Upper lobe of right lung (tissue), 1 donor: ENCODE results near the gene MITF. TPM values are rescaled to one million over a fixed set of nuclear protein-coding genes. Genes with fewer than 3 reads are reported as not detected.
A peak's percentile ranks its signal among the peaks of the same experiment; 100 is the strongest.

Experiments used
- ATAC-seq: fragments of 200-7000 bp; cut with Tn5 transposase; one replicate; pipeline ENCODE4 v1.9.1; 2020; ENCODE audit warnings: mild to moderate bottlenecking, moderate library complexity
- DNase-seq: peaks from one replicate; pipeline ENCODE4 v3.0.0-alpha.2; 2020
- H3K27ac ChIP-seq: fragments of 200-600 bp; one replicate; pipeline ENCODE4 v1.8.0; 2022
- H3K27me3 ChIP-seq: fragments of 200-600 bp; one replicate; pipeline ENCODE4 v1.8.0; 2022; ENCODE audit warnings: mild to moderate bottlenecking
- H3K36me3 ChIP-seq: fragments of 200-600 bp; one replicate; pipeline ENCODE4 v1.8.0; 2022
- H3K4me1 ChIP-seq: fragments of 200-600 bp; one replicate; pipeline ENCODE4 v1.8.0; 2022
- H3K4me3 ChIP-seq: fragments of 200-600 bp; one replicate; pipeline ENCODE4 v1.8.0; 2022; ENCODE audit warnings: mild to moderate bottlenecking
- H3K9me3 ChIP-seq: fragments of 200-600 bp; one replicate; pipeline ENCODE4 v1.8.0; 2022
- intact Hi-C: fragments of 100-400 bp; cut with DNase I; formaldehyde crosslinking; loops from one replicate; pipeline ENCODE4 v1.11.0; 2022
- long read RNA-seq: library from polyadenylated mRNA; unstranded; transcript quantifications from one replicate; pipeline ENCODE4 v2.0.0, GENCODE V29; 2021
- total RNA-seq: library from RNA; stranded (reverse); fragmentation: NEBNext Ultra II Directional; extraction: Animal tissue kit (Norgen Biotek cat#: 25700); gene quantifications from one replicate; pipeline ENCODE4 v1.2.1, GENCODE V29; 2021
- TF ChIP-seq, protein P1 (sequence below): fragments of 200-600 bp; IDR thresholded peaks from one replicate; pipeline ENCODE4 v1.8.0; 2022; ENCODE audit warnings: antibody characterized with exemption
- donor health status: DM: no; HTN: yes; CAD: no; lungs with severe emphysema.

MITF gene, protein sequence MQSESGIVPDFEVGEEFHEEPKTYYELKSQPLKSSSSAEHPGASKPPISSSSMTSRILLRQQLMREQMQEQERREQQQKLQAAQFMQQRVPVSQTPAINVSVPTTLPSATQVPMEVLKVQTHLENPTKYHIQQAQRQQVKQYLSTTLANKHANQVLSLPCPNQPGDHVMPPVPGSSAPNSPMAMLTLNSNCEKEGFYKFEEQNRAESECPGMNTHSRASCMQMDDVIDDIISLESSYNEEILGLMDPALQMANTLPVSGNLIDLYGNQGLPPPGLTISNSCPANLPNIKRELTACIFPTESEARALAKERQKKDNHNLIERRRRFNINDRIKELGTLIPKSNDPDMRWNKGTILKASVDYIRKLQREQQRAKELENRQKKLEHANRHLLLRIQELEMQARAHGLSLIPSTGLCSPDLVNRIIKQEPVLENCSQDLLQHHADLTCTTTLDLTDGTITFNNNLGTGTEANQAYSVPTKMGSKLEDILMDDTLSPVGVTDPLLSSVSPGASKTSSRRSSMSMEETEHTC
- total RNA-seq, result 29.5 TPM
- long read RNA-seq, full-length matches to known transcripts, result 26 of 53 reads
- long read RNA-seq, partial matches to known transcripts, result 14 of 53 reads
- long read RNA-seq, other reads (novel, unspliced or antisense), result 13 of 53 reads

DNA sequence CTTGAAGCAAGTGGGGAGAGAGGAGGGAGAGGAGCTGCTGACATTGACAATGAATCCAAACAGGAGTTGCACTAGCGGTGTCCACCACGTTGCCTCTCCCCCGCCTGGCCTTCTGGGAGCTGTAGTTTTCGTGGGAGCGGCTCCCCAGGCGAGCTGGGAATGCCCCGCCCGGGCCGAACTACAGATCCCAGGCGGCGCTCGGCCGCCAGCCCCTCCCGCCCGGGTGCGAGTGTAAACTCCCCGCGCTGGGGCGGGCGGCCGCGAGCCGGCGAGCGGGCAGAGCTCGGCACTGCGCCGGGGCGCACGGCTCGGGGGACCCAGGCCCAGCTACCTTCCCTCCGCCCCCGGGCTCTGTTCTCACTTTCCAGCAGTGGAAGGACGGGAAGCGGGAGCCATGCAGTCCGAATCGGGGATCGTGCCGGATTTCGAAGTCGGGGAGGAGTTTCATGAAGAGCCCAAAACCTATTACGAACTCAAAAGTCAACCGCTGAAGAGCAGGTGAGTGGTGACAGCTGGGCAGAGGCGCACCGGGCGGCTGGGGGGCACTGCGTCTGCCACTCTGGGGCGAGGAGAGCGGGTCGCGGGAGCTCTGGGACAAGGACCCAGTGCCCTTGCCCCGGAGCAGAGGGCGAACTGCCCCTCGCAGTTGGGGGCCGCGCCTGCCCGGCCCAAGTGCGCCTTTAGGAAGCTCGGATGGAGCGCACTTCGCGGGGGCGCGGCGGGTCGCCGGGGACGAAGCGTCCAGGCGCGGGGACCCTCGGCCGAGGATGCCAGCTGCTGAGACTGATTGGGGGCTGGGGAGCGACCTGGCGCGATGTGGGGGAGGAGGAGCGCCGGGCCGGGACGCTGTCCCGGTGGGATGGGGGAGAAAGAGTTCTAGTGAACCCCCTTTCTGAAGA is at the start of gene MITF:
MITF (plus strand) TSS at position 261 of the 899 bp plus-strand sequence; CDS start at position 395, 134 bp downstream.
- Histone ChIP-seq H3K27me3 (no peaks in the 10 kb centered on the region), H3K27ac (peak within 1 kb of the TSS; percentile 83), H3K4me1 (peaks cover 1% of the 10 kb centered on the region), H3K4me3 (peak within 1 kb of the TSS; percentile 78), H3K9me3 (no peaks in the 10 kb centered on the region), H3K36me3 (no peaks in the 10 kb centered on the region)
- peak; percentile 98 for ATAC-seq
- DNase-seq, result peak; percentile 96
- TF ChIP-seq, protein P1, sequence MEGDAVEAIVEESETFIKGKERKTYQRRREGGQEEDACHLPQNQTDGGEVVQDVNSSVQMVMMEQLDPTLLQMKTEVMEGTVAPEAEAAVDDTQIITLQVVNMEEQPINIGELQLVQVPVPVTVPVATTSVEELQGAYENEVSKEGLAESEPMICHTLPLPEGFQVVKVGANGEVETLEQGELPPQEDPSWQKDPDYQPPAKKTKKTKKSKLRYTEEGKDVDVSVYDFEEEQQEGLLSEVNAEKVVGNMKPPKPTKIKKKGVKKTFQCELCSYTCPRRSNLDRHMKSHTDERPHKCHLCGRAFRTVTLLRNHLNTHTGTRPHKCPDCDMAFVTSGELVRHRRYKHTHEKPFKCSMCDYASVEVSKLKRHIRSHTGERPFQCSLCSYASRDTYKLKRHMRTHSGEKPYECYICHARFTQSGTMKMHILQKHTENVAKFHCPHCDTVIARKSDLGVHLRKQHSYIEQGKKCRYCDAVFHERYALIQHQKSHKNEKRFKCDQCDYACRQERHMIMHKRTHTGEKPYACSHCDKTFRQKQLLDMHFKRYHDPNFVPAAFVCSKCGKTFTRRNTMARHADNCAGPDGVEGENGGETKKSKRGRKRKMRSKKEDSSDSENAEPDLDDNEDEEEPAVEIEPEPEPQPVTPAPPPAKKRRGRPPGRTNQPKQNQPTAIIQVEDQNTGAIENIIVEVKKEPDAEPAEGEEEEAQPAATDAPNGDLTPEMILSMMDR, result no peak
- intact Hi-C loops, result no loop called here

DNA sequence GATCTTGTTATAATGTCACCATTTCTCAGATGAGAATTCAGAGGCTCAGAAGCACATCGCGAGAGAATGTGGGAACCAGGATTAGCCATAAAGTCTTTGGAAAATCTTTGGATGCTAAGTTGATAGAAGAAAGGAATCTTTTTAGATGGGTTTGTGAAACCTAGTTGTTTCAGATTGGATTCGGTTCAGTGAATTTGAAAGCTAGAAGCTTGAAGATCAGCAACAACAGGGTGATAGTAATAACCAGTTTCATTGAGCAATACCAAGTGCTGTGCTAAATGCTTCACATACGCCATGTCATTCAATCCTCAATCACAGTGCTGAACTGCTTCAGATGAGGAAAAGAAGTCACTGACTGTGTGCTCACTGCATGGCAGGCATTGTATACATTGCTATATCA is 47.4 kb upstream of the MITF start:
- Histone ChIP-seq H3K36me3 (no peaks in the 10 kb centered on the region), H3K27me3 (no peaks in the 10 kb centered on the region), H3K4me1 (peaks cover 6% of the 10 kb centered on the region), H3K9me3 (no peaks in the 10 kb centered on the region), H3K27ac (no peak overlapping the region), H3K4me3 (no peak overlapping the region)
- intact Hi-C loops, result no loop called here
- TF ChIP-seq, protein P1, result no peak
- DNase-seq (no peak), ATAC-seq (no peak)

DNA sequence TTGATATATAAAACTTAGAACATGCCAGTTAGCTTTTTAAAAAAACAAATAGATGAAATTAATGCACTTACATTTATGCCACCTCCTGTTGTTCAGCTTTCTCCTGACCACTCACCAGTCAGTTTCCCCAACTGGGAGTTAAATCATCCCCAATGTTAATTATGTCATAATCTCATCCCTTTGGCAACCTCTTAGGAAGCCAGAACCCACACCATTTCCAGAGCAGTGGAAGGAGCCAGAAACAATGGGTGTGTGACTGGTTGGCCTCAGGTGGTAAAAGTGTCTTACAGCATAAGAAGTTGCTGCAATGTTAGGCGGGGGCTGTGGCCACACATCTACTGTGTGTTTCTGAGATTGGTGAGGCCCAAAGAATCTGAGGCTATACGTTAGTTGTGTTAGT is 46.5 kb upstream of the MITF start:
- Histone ChIP-seq H3K4me1 (peaks cover 6% of the 10 kb centered on the region), H3K27me3 (no peaks in the 10 kb centered on the region), H3K36me3 (no peaks in the 10 kb centered on the region), H3K9me3 (no peaks in the 10 kb centered on the region), H3K4me3 (no peak overlapping the region), H3K27ac (no peak overlapping the region)
- TF ChIP-seq, protein P1, result no peak
- DNase-seq (no peak), ATAC-seq (no peak)
- intact Hi-C loops, result no loop called here

DNA sequence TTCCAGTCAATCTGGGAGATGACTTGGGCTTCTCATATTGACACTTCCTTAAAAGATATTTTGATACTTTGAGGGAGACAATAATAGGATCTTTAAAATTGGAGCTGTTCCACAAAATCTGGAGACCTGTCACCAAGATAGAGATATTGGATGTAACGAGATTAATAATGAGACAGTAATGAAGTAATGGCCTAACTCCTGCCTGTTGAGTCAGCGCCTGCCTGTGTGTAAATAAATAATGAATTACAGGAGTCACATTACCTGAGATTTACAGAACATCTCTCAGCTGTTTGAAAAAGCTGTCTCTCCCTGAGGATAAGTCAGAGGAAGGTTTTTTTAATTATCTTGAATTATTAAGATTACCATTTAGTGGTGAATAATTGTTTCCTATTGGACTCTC is 43.8 kb upstream of the MITF start:
- H3K27me3 ChIP-seq, result no peaks in the 10 kb centered on the region
- no peak overlapping the region for H3K4me3 ChIP-seq
- no peak for ATAC-seq
- TF ChIP-seq, protein P1, result no peak
- H3K36me3 ChIP-seq, result no peaks in the 10 kb centered on the region
- peaks cover 6% of the 10 kb centered on the region for H3K4me1 ChIP-seq
- no peaks in the 10 kb centered on the region for H3K9me3 ChIP-seq
- intact Hi-C loops, result no loop called here
- H3K27ac ChIP-seq, result no peak overlapping the region
- no peak for DNase-seq

DNA sequence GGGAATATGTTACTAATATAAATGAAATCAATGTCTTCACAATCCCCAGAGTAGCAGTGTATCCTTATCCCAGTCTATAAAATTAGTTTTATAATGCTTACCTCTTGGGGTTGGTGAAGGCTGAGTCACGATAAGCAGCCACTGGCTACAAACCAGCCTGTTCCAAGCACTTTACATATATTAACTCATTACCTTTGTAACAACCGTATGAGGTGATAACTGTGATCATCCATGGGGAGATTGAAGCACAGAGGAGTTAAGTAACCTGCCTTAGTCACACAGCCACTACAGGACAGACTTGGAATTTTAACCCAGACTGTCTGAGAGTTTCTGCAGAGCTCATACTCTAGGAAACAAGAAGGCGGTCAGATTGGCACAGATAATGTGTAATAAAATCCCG is 43.3 kb upstream of the MITF start:
- ATAC-seq, result no peak
- Histone ChIP-seq H3K4me3 (no peak overlapping the region), H3K4me1 (peaks cover 3% of the 10 kb centered on the region), H3K36me3 (no peaks in the 10 kb centered on the region), H3K27me3 (no peaks in the 10 kb centered on the region), H3K27ac (no peak overlapping the region), H3K9me3 (no peaks in the 10 kb centered on the region)
- DNase-seq, result no peak
- intact Hi-C loops, result no loop called here
- TF ChIP-seq, protein P1, result no peak
